ENCODE data around the gene PRXL2A. TPM values are rescaled to one million over a fixed set of nuclear protein-coding genes. Genes with fewer than 3 reads are reported as not detected.
"Not testable (repeated sequence)": the region's sequence is repeated elsewhere in the genome, so short reads cannot be mapped to it uniquely, and the experiment has no call there.

The PRXL2A gene, protein sequence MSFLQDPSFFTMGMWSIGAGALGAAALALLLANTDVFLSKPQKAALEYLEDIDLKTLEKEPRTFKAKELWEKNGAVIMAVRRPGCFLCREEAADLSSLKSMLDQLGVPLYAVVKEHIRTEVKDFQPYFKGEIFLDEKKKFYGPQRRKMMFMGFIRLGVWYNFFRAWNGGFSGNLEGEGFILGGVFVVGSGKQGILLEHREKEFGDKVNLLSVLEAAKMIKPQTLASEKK
- total RNA-seq, result 10 to 100 TPM; 12.1 to 14.0 TPM

DNA sequence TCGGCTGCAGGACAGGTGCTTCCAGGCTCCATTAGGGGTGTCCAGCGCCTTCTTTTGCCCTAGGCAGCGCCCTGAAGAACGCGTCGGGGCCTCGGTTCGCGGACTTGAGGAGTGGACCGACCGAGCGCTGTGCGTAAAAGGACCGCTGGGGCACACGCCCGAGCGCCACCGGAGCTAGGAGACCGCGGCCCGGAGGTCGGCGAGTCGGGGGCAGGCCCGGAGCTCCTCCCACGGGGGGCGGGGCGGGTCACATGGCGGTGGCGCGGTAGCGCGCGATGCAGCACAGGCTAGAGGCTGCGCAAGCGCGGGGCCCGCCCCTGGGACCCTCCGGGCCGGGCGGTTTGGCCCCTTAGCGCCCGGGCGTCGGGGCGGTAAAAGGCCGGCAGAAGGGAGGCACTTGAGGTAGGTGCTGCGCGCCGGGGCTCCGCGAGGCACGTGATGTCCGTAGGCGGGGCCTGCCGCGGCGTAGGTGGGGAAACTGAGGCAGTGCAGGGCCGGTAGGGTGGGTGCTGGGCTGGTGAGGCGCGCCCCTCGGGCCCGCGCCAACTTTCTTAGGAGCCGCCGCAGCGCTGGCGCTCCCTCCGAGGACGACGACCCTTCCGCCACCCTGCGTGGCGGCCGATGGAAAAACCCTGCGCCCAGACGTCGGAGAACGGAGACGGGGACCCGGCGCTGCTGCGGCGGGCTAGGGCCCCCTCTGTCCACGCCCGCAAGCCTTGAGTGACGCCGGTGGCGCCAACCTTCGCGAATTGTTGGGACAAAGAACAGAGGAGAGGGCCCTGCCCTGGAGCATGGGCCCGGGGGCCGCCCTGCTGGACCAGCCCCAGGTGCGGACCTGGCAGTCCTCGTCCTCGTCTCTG, at the start of gene PRXL2A:
TSS of gene PRXL2A (plus strand) at position 310 of the 860 bp plus-strand sequence. CDS start 11,917 bp downstream, outside the sequence.
- CTCF ChIA-PET, result interaction anchor here (0.7 to 2.9 kb wide), 7 partner anchors 30 to 973 kb away, joined by 3 to 9 read pairs (median 3); no protein-coding TSS in a partner anchor
- POLR2A ChIA-PET, result interaction anchor here (0.6 to 1.0 kb wide), 5 partner anchors 12 to 51 kb away, joined by 3 to 11 read pairs (median 4); no protein-coding TSS in a partner anchor

DNA sequence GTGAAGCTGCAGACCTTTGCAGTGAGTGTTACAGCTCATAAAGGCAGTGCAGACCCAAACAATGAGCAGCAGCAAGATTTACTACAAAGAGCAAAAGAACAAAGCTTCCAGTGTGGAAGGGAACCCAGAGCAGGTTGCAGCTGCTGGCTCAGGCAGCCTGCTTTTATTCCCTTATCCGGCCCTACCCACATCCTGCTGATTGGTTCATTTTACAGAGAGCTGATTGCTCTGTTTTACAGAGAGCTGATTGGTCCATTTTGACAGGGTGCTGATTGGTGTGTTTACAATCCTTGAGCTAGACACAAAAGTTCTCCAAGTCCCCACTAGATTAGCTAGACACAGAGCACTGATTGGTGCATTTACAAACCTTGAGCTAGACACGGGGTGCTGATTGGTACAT, 49.4 kb upstream of the PRXL2A start:
- POLR2A ChIA-PET, CTCF ChIA-PET: not testable (repeated sequence)

DNA sequence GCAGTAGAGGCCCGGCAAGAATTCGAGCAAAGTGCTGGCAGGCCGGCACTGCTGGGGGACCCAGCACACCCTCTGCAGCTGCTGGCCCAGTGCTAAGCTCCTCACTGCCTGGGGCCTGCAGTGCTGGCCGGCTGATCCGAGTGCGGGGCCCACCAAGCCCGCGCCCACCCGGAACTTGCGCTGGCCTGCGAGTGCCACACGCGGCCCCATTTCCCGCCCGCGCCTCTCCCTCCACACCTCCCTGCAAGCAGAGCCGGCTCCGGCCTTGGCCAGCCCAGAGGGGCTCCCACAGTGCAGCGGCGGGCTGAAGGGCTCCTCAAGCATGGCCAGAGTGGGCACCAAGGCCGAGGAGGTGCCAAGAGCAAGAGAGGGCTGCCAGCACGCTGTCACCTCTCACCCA, 48.7 kb upstream of the PRXL2A start:
- POLR2A ChIA-PET, result no interaction called here

DNA sequence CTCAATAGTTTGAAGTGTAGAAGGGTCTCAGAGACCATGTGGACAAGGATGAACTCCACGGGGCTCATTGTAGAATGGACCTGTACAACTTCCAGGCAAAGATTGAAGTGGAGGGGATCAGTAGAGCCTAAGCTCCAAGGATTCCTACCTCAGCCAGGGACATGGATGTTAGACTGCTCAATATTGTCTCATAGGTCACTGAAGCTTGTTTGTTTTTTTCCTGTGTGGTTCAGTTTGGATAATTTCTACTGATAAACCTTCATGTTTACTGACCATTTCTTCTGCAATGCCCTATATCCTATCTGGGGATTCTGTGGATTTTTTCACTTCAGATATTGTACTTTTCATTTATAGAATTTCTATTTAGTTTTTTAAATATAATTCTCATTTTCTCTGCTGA, 42.8 kb upstream of the PRXL2A start:
- ChIA-PET POLR2A (no interaction called here), CTCF (interaction anchor here (0.9 kb wide), 1 partner anchor 583 kb away, joined by 3 read pairs; no protein-coding TSS in a partner anchor)

More for the DNA sequence above, 48.7 kb upstream of the PRXL2A start:
- CTCF ChIA-PET, result interaction anchor here (1.7 kb wide), 1 partner anchor 18 kb away, joined by 5 read pairs; no protein-coding TSS in a partner anchor

DNA sequence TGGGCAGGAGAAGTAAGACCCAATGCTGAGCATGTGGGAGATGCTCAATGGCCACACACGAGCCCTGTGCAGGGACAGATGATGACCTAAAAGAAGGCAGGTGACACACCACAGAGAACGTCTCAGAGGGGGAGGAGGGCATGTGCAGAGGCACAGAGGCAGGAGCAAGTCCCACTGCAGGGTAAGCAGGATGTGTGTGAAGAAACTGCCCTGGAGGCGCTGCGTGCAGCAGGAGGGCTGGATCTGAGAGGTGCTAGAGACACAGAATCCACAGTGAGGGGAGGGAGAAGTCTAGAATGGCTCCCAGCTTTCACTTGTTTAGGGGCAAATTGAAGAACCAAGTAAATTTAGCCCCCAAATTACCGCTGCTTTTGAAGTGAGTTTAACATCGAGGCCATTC, 36.9 kb upstream of the PRXL2A start:
- CTCF ChIA-PET, result interaction anchor here (0.7 kb wide), 1 partner anchor 312 kb away, joined by 5 read pairs; no protein-coding TSS in a partner anchor

DNA sequence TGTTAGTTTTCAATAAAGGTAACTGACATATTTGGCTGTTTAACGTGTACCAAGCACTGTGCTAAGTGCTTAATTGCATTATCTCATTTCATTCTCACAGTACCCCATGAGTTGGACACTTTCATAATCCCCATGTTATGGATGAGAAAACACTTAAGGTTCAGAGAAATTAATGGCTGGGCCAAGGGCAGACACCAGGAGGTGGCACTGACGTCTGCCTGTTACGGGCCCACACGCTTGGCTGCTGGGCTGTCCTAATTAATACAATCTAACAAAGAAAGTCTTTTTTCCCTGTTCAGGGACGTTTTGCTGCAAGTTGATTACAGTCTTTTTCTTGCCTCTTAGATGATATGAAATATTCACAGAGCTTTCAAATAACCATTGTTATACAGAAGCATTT, 35.7 kb upstream of the PRXL2A start:
- CTCF ChIA-PET, result interaction anchor here (1.4 kb wide), 1 partner anchor 71 kb away, joined by 4 read pairs; no protein-coding TSS in a partner anchor
- POLR2A ChIA-PET, result no interaction called here

More for the DNA sequence above, 36.9 kb upstream of the PRXL2A start:
- POLR2A ChIA-PET, result no interaction called here

DNA sequence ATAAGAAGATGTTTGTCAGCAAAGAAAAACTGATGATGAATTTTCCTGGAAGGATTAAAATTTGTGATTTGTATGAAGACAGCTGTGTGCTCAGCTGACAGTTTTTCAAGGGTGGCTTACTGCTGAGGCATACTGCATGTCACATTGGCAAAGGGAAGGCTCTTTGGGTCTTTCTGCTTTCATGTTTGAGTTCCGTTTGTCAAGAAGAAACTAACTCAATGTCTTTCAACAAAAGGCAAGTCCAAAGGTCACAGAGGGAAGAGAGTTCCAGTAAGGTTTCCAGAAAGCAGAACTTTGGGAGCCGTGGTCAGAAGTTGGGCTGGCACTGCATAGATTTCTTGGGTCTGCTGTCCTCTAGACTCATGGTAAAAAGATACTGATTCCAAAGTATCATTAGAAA, 34.8 kb upstream of the PRXL2A start:
- ChIA-PET POLR2A (no interaction called here), CTCF (interaction anchor here (1.4 kb wide), 1 partner anchor 70 kb away, joined by 4 read pairs; no protein-coding TSS in a partner anchor)

DNA sequence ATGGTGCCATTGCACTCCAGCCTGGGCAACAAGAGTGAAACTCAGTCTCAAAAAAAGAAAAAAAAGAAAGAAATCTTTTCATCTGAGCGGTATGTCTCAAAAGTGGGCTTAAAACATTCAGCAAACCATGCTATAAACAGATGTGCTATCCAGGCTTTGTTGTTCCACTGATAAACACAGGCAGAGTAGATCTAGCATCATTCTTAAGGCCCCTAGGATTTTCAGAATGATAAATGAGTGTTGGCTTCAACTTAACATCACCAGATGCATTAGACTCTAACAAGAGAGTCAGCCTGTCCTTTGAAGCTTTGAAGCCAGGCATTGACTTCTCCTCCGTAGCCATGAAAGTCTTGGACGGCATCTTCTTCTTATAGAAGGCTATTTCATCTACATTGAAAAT, 28.6 kb upstream of the PRXL2A start:
- POLR2A ChIA-PET, result no interaction called here
- CTCF ChIA-PET, result interaction anchor here (0.7 to 1.4 kb wide), 4 partner anchors 64 to 157 kb away, joined by 3 to 4 read pairs (median 3); no protein-coding TSS in a partner anchor

DNA sequence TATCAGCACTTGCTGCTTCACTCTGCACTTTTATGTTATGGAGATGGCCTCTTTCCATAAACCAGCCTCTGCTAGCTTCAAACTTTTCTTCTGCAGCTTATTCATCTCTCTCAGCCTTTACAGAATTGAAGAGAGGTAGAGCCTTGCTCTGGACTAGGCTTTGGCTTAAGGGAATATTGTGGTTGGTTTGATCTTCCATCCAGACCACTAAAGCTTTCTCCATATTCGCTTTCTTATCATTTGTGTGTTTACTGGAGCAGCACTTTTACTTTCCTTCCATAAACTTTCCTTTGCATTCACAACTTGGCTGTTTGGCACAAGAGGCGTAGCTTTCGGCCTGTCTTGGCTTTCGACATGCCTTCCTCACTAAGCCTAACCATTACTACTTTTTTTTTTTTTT, 28.2 kb upstream of the PRXL2A start:
- POLR2A ChIA-PET, result no interaction called here
- CTCF ChIA-PET, result interaction anchor here (0.7 to 1.3 kb wide), 3 partner anchors 64 to 141 kb away, joined by 3 to 4 read pairs (median 3); no protein-coding TSS in a partner anchor

DNA sequence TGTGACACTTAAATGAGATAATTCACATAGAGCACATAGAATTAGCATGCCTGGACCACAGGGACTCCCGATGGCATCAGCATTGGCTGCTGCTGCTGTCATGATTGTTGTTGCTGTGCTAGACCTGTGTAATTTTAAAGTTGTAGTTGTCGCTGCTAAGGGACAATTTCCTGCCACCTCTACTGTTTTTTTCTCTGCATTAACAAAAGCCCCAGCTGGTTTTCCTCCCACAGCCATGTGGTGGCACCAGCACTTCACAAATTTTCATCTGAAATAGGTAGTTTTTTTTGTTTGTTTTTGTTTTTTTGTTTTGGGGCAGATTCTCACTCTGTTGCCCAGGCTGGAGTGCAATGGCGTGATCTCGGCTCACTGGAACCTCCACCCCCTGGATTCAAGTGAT, 25.4 kb upstream of the PRXL2A start:
- ChIA-PET CTCF (interaction anchor here (0.8 to 1.0 kb wide), 2 partner anchors 62 to 122 kb away, joined by 3 to 5 read pairs; no protein-coding TSS in a partner anchor), POLR2A (interaction anchor here (0.5 to 0.8 kb wide), 2 partner anchors 25 to 89 kb away, joined by 3 to 11 read pairs; no protein-coding TSS in a partner anchor)

DNA sequence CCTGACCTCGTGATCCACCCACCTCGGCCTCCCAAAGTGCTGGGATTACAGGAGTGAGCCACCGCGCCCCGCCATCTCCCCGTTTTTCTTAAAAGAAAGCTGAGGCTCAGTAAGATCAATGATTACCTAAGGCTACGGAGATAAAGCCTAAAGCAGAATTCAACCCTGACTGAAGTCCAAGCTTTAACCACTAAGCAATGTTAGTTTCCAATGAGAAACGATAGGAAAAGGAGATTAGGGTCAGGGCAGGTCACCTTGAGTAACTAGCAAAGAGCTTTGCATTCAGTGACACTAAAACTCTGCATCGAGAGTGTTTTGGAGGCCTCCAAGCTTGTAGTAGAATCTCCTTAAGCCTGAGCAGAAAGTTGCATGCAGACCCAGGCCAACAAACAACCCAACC, 17.6 kb upstream of the PRXL2A start:
- CTCF ChIA-PET, result interaction anchor here (0.7 kb wide), 1 partner anchor 1311 kb away, joined by 3 read pairs; no protein-coding TSS in a partner anchor
- POLR2A ChIA-PET, result no interaction called here

DNA sequence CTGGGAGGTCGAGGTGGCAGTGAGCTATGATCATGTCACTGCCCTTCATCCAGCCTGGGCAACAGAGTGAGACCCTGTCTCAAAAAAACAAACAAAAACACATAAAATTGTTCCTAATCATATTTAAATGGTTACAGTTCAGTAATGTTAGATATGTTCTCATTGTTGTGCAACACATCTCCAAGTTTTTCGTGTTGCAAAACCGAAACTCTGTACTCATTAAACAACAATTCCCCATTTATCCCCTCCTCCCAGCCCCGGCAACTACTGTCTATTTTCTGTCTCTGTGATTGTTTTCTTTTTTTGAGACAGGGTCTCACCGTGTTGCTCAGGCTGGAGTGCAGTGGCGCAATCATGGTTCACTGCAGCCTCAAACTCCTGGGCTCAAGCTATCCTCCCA, 16.1 kb upstream of the PRXL2A start:
- CTCF ChIA-PET, result interaction anchor here (0.6 kb wide), 1 partner anchor 102 kb away, joined by 3 read pairs; no protein-coding TSS in a partner anchor
- POLR2A ChIA-PET, result no interaction called here

DNA sequence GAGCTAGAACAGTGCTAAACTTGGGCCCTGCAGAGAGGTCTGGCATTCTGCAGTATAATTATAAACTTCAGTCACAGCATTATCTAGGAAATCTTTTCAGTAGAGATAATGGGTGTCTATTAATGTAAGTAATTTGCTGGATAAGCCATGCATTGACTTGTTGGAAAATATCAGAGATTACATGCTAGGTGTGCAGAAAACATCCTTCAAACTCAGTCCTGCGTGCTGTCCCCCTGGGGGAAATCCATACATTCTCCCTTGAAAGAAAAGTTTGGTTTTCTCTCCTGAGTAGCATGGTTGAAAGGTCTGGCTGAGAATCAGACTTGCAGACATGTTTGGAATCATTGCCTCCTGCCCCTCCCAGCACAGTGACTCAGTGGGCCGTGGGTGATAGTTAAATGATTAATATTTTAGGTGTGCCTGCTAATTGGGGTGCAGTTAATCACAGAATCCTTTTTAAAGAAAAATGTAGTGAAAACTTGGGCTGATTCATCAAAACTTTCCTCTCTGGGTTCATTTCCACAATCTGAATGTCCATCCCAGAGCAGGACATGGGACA, 13.9 kb upstream of the PRXL2A start:
- POLR2A ChIA-PET, result no interaction called here
- CTCF ChIA-PET, result interaction anchor here (0.7 kb wide), 1 partner anchor 730 kb away, joined by 5 read pairs; no protein-coding TSS in a partner anchor

DNA sequence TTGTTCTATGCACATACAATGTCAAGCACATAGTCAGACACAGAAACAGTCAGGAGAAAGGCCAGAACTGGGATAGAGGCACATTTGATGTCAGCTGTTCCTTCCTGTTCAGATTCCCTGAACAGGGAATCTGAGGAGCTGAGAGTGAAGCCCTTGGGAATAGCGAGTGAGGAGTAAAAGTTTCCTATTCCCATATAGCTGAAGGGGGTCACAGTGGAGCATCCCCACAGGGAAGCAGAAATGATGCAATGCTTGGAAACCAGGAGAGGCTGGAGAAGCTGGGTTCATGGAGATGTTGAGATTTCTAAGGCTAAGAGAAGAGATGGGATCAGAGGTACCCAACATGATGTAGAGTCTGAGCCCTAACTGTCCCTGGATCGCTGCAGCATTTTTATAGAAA, 11.3 kb upstream of the PRXL2A start:
- POLR2A ChIA-PET, result no interaction called here
- CTCF ChIA-PET, result no interaction called here

DNA sequence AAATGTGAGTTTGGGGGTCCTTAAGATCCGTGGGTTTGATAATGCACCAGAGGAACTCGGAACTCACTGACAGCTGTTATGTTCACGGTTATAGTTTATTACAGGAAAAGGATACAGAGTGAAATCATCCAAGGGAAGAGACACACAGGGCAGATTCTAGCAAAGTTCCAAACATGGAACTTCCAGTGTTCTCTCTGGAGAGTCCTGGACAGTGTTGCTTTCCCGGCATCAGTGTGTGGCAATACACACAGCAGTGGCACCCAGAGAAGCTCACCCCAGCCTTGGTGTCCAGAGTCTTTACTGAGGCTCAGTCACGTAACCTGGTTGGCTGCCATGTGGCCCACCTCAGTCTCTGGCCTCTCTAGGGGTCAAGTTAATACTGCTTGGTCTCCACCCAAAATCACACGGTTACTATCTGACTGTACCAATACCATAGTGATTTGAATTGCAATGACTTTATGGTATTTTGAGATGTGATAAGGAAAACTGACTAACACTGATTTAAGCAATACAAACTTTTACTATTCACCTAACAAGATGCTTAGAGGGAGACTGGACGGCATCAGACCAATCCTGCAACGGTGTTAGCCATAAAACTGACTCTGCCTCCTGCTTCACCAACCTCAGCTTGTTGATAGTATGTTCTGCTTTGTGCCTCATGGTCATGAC, 8.1 kb upstream of the PRXL2A start:
- ChIA-PET POLR2A (no interaction called here), CTCF (no interaction called here)

DNA sequence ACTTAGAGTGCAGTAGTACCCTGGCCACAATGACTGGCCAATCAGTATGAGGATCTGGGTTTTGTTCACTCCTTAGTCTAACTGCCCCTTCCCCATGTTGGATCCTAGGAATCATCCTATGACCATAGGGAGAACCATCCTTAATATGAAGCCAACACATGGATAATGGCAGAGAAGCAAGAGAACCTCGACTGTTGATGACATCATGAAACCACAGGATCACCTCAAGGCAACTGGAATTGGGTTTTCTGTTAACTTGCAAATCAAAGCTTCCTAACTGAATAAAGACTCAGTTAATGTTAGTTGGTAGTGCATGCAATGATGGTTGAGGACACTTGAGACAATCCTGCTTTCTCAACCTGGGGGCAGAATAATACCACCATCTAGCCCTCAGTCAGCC, 3.3 kb upstream of the PRXL2A start:
- ChIA-PET POLR2A (no interaction called here), CTCF (interaction anchor here (0.9 kb wide), 1 partner anchor 40 kb away, joined by 6 read pairs; no protein-coding TSS in a partner anchor)

DNA sequence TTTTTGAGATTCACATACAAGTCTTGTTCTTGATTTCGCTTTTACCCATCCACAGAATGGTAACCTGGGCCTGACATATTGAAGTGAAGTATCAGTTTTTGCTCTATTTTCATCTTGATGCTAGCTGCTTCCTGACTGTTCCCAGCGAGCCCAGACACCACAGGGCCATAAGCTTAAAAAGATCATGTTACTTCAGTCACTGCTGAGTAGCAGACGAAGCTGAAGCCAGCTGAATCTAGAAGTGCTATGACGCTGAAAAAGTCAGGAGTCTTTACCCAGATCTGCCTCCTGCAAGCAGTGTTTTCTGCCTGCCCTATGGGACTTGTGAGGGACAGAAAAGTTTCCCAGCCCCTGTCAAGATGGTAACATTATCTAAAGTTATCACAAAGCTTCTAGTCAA, 2.7 kb upstream of the PRXL2A start:
- ChIA-PET POLR2A (no interaction called here), CTCF (interaction anchor here (0.9 to 1.0 kb wide), 2 partner anchors 27 to 39 kb away, joined by 3 to 6 read pairs; no protein-coding TSS in a partner anchor)

DNA sequence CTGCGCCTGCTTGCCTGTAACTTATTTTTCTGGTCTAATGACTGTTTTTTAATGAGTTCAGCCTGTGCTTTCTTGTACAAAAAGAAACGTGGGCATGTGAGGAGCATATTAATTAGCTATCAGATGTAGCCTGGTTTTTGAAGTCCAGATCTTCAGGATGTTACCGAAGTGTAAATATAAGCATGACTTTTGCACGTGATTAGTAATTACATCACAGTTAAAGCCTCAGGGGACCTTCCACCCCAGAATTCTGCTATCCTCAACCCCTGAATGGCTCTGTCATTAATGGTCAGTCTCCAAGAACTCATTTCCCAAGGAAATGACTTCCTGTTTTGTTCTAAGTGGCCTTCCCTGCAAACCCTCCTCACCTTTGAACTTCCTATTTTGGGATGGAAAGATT, 2.1 kb upstream of the PRXL2A start:
- CTCF ChIA-PET, result interaction anchor here (1.0 kb wide), 1 partner anchor 28 kb away, joined by 3 read pairs; no protein-coding TSS in a partner anchor

DNA sequence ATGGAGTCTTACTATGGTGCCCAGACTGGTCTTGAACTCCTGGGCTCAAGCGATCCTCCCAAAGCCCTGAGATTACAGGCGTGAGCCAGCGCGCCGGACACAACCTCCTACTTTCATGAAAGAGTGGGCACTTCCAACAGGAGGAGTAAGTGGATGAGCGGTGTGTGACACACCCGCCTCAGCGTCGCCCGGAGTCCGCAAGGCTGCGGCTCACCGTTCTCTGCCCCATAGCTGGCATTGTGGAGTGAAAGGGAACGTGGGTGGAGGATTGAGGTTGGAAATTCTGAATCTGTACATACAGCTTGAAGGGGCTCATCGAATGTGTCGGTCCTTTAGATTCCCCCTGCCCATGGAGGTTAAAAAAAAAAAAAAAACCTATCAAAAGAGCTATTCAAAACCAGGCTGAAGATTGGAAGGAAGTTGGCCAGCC, 524 bp upstream of the PRXL2A start:
- POLR2A ChIA-PET, result interaction anchor here (0.6 to 1.0 kb wide), 5 partner anchors 12 to 51 kb away, joined by 3 to 11 read pairs (median 4); no protein-coding TSS in a partner anchor
- CTCF ChIA-PET, result interaction anchor here (0.7 to 1.0 kb wide), 6 partner anchors 29 to 972 kb away, joined by 3 to 4 read pairs (median 3); no protein-coding TSS in a partner anchor

More for the DNA sequence above, 2.1 kb upstream of the PRXL2A start:
- POLR2A ChIA-PET, result no interaction called here
